HG02943 (cell line): ENCODE data around the gene NCAPH2.

Experiments used
- ATAC-seq: cut with Tn5 transposase; IDR thresholded peaks from one replicate; pipeline ENCODE4 v1.9.1; 2021; ENCODE audit warnings: mild to moderate bottlenecking, low read depth, moderate library complexity; ENCODE audit not compliant: unreplicated experiment

Gene NCAPH2

GRCh38 chr22:50568626-50569025 lies 60.6 kb downstream of the NCAPH2 start:
- ATAC-seq = no peak

DNA sequence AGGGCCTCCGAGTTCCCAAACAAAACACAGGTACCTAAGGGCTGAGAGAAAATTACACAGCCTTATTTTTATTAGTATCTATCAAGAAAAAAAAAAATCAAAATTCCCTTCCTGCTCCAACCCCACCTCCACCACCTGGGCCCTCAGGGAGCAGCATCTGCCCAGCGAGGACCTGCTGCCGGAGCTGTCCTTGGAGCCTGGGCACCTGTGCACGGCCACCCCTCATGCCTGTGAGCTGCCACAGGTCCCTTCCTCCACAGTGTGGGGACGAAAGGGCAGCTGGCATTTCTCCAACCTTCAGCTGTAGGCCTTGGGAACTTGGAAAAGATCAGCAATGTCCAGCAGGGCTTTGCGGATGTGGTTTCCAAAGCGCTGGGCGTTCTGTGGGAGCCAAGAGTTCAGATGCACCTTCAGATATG lies 61.0 kb downstream of the NCAPH2 start:
- no peak for ATAC-seq

DNA sequence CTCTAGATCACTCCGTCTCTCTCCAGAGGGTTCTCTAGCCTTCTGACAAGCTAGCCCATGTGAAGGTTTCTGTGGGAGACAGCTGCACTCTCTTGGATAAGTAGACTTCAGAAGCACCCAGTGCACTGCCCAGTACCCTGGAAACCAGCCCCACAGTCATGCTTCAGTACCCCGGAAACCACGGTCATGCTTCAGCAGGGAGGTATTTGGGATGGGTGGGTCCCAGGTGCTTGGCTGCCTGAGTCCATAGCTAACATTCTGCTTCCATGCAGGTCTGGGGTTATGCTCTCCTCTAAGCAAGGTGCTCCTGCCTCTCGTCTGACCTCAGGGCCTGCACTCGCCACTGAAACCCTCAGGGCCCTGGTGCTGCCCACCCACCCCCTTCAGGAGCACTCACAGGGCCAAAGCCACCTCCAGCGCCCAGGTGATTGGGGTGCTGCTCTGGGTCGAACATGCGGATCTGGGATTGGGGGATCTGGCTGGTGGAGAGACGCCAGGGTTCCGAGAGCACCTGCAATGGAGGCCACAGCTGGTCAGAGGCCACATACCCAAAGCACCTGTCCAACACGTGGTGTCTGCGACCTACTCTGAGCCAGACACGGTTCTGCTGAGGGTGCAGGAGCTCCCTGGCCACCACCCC lies 62.0 kb downstream of the NCAPH2 start:
- no peak for ATAC-seq

DNA sequence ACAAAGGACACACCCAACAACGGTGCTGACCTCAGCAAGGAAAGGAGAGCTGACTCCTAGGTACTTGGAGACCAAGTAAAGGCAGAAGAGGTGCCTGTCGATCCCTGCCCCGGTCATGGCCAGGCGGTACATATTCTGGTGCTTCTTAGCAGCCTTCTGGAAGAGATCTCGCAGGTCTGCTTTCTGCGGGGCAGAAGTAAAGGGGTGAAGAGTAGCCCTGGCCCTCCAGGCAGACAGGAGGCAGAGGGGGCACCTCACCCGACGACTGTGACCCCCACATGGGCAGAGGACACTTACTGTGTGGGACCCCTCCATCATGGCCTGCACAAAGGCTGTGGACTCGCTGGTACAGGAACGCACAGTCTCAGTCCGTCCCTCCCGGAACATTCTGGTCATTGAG lies 62.8 kb downstream of the NCAPH2 start:
- ATAC-seq = no peak

GRCh38 chr22:50571264-50572175 lies 63.5 kb downstream of the NCAPH2 start:
- ATAC-seq = no peak

GRCh38 chr22:50572965-50573364 lies 64.9 kb downstream of the NCAPH2 start:
- no peak for ATAC-seq

DNA sequence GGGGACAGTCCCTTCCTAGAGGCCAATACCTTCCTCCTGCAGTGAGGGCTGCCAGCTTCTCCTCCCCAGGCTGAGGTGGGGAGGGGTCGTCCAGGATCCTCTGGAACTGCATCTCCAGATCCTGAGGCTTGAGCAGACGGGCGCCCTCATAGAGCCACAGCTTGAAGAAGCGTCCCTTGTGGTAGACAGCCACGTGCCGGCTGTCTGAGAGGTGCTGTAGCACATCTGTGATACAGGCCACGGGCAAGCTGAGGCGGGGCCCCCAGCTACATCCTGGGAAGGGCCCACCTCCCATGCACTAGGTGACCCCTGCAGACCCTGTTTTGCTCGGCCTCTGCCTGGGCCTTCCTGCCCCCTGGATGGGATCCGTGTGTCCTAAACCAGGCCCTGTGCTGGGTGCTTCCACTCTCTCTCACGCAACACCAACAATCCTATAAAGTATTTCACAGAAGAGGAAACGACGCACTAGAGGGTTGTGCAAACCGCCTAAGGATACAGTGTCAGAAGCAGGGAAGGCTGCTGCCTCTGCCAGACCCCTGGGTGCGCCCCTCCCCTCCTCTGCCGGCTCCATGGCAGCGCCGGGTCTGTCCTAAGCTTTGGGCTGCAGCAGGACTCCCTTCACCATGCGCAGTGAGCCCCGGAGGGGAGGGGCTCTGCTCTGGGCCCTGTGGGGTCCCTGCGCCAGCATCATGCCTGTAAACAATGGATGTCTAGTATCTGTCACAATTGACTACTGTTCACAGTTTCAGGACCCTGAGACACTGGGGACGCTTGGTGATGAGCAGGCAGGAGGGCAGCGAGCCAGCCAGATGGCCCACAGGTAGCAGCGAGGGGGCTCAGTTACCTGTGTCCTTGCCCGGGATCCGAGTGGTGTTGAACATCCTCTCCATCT lies 65.7 kb downstream of the NCAPH2 start:
- ATAC-seq = no peak

GRCh38 chr22:50574383-50574755 lies 66.3 kb downstream of the NCAPH2 start:
- ATAC-seq = no peak
